Adipocyte (in vitro differentiated cells): ENCODE results near the gene CARD11.
"Not testable (repeated sequence)": the region's sequence is repeated elsewhere in the genome, so short reads cannot be mapped to it uniquely, and the experiment has no call there.

Source experiments
- DNase-seq: peaks from one replicate; pipeline ENCODE4 v3.0.0-alpha.2; 2015; ENCODE audit warnings: low read depth
- H3K27me3 ChIP-seq: replicated peaks from 2 replicates; pipeline ENCODE4 v1.7.0; 2013; ENCODE audit warnings: mild to moderate bottlenecking, low read length, moderate library complexity; ENCODE audit not compliant: control insufficient read depth, insufficient read depth
- H3K36me3 ChIP-seq: 2 replicates; pipeline ENCODE4 v1.7.0; 2013; ENCODE audit warnings: low read length, mild to moderate bottlenecking, moderate library complexity; ENCODE audit not compliant: control insufficient read depth, insufficient read depth, severe bottlenecking
- H3K4me1 ChIP-seq: 2 replicates; pipeline ENCODE4 v1.7.0; 2013; ENCODE audit warnings: mild to moderate bottlenecking, low read length, moderate library complexity; ENCODE audit not compliant: control insufficient read depth, insufficient read depth
- H3K4me3 ChIP-seq: 2 replicates; pipeline ENCODE4 v1.7.0; 2013; ENCODE audit warnings: mild to moderate bottlenecking, low read length, moderate library complexity
- H3K9ac ChIP-seq: 2 replicates; pipeline ENCODE4 v1.7.0; 2013; ENCODE audit warnings: mild to moderate bottlenecking, low read length, moderate library complexity
- H3K9me3 ChIP-seq: 2 replicates; pipeline ENCODE4 v1.7.0; 2013; ENCODE audit warnings: mild to moderate bottlenecking, low read length, moderate library complexity; ENCODE audit not compliant: control insufficient read depth

The CARD11 gene

DNA sequence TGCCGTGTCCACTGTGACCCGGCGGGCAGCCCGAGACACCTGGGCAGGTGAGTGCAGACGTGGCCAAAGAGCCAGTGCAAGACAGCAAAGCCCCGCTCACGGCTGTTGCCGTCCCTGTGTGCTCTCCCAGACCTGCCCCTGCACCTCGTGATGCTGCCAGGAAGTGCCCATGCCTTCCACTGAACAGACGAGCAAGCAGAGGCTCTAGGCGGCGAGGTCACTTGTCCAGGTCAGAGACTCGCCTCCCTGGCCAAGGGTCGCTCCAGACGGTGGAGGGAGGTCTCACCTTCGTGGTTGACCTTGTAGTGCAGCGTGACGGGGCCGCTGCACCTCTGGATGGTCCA is 121.3 kb downstream of the CARD11 start:
- Histone ChIP-seq H3K9ac (no peak overlapping the region), H3K27me3 (peaks cover 47% of the 10 kb centered on the region), H3K4me3 (no peak overlapping the region), H3K4me1 (no peaks in the 10 kb centered on the region), H3K9me3 (peaks cover 4% of the 10 kb centered on the region), H3K36me3 (no peaks in the 10 kb centered on the region)
- DNase-seq: no peak

DNA sequence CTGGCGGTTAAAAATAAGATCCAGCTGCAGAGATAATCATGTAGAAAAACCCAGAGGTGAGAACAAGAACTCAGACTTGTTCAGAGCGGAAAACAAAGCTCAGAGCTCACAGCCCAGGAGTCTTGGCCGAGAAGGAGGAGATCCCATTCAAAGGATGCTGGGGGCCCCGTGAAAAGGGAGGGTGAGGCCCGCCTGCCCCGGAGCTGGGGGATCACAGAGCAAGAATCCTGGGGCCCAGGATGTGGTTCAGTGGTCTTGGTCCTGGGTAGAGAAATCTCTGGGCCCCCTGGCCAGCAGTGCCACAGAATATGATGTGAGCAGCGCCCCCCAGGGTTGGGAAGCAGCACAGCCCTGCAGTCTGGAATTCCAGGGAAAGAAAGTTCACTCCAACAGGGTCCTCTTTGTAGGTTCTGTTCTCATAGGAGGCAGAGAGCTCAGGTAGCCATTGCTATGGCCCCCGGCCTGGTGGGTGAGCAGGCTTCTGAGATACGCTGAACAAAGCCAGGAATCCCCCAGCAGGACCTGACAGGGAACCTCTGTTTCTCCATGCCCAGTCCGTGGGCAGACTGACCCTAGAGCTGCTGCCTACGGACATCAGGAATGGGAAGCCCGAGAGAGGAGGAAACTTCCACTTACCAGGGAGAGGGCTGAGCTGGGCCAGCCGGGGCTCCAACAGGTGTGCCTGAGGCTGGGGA is 121.9 kb downstream of the CARD11 start:
- Histone ChIP-seq H3K4me3 (no peak overlapping the region), H3K9ac (no peak overlapping the region), H3K4me1 (no peaks in the 10 kb centered on the region), H3K9me3 (peaks cover 4% of the 10 kb centered on the region), H3K27me3 (peaks cover 49% of the 10 kb centered on the region), H3K36me3 (no peaks in the 10 kb centered on the region)
- DNase-seq: no peak

DNA sequence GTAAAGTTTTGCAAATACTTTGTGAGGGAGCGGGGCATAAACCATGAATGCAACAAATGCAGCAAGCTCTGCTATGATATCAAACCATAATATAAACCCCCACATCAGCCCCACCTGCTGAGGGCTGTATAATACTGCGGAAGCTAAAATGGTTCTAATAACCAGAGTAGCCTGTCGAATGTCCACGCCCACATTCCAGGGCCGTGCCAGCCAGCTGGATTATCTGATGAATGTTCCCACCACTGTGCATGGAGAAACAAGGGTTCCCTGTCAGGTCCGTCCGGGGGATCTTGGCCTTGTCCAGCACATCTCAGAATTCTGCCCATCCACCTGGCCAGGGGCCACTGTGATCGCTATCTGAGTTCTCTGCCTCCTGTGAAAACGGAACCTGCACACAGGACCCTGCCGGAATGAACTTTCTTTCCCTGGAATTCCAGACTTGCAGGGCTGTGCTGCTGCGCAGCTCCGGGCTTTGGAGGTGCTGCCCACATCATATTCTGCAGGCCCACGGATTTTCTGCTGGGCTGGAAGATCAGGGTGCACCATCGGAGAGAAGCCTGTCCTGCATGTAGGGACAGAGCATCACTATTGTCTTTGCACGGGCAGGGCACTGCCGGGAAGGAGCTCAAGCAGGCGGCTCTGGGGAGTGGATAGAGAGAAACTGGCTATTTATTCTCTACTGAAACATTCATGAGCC is 122.6 kb downstream of the CARD11 start:
- peaks cover 4% of the 10 kb centered on the region for H3K9me3 ChIP-seq
- DNase-seq: no peak
- H3K9ac ChIP-seq: no peak overlapping the region
- H3K4me3 ChIP-seq: no peak overlapping the region
- H3K36me3 ChIP-seq: no peaks in the 10 kb centered on the region
- H3K27me3 ChIP-seq: peaks cover 46% of the 10 kb centered on the region
- H3K4me1 ChIP-seq: no peaks in the 10 kb centered on the region

DNA sequence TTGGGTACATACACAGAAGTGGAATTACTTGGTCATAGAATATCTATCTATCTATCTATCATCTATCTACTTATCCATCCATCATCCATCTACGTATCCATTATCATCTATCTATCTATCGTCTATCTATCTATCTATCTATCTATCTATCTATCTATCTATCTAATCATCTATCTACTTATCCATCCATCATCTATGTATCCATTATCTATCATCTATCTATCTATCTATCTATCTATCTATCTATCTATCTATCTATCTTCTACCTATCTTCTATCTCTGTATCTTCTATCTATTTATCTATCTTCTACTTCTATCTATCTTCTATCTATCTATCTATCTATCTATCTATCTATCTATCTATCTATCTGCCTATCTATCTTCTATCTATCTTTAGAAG is 123.2 kb downstream of the CARD11 start:
- peaks cover 46% of the 10 kb centered on the region for H3K27me3 ChIP-seq
- H3K4me1 ChIP-seq, H3K4me3 ChIP-seq: not testable (repeated sequence)

DNA sequence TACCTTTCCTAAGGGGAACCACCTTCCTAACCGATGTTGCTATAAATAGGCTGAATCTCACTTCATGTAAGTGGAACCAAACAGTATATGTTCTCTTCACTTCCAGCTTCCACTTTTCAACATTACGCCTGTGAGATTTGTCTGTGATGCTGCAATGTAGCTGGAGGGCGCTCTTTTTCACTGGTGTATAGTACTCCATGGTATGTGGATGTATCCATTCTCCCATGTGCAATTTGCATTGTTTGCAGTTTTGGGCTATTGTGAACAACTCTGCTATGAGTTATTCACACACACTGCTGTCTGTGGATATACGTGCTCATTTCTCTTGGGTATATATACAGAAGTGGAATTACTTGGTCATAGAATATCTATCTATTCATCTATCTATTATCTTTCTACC is 123.6 kb downstream of the CARD11 start:
- no peaks in the 10 kb centered on the region for H3K4me1 ChIP-seq
- H3K9ac ChIP-seq: no peak overlapping the region
- peaks cover 4% of the 10 kb centered on the region for H3K9me3 ChIP-seq
- no peak overlapping the region for H3K4me3 ChIP-seq
- H3K36me3 ChIP-seq: no peaks in the 10 kb centered on the region
- DNase-seq: no peak
- peaks cover 43% of the 10 kb centered on the region for H3K27me3 ChIP-seq

More for the DNA sequence above, 123.2 kb downstream of the CARD11 start:
- H3K9me3 ChIP-seq, H3K36me3 ChIP-seq, DNase-seq, H3K9ac ChIP-seq: not testable (repeated sequence)

GRCh38 chr7:2919256-2919655 is 124.4 kb downstream of the CARD11 start:
- Histone ChIP-seq H3K9me3 (peaks cover 4% of the 10 kb centered on the region), H3K36me3 (no peaks in the 10 kb centered on the region), H3K4me3 (no peak overlapping the region), H3K9ac (no peak overlapping the region), H3K4me1 (no peaks in the 10 kb centered on the region), H3K27me3 (peaks cover 40% of the 10 kb centered on the region)
- DNase-seq: no peak

GRCh38 chr7:2918406-2918805 is 125.3 kb downstream of the CARD11 start:
- Histone ChIP-seq H3K27me3 (peaks cover 44% of the 10 kb centered on the region), H3K9ac (no peak overlapping the region), H3K4me1 (no peaks in the 10 kb centered on the region), H3K9me3 (peaks cover 4% of the 10 kb centered on the region), H3K4me3 (no peak overlapping the region), H3K36me3 (no peaks in the 10 kb centered on the region)
- no peak for DNase-seq

DNA sequence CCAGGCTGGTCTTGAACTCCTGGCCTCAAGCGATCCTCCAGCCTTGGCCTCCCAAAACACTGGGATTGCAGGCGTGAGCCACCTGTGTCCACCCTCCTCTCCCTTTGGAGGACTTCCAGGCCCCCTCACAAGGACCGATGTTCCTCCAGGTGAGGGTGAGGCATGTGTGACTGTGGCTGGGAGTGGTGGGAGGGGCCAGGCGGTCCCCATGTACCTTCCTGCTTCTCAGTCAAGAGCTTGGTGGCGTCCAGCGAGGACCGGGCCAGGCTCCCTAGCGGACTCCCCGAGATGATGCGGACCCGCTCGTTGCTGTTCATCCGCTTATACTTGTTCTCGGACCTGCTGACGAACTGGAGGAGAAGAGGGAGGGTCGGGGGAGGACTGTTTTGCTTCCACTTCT is 128.6 kb downstream of the CARD11 start:
- H3K4me1 ChIP-seq: no peaks in the 10 kb centered on the region
- no peaks in the 10 kb centered on the region for H3K36me3 ChIP-seq
- peaks cover 2% of the 10 kb centered on the region for H3K9me3 ChIP-seq
- H3K4me3 ChIP-seq: no peak overlapping the region
- peaks cover 40% of the 10 kb centered on the region for H3K27me3 ChIP-seq
- DNase-seq: no peak
- H3K9ac ChIP-seq: no peak overlapping the region

GRCh38 chr7:2913760-2914387 is 129.8 kb downstream of the CARD11 start:
- H3K9ac ChIP-seq: no peak overlapping the region
- H3K36me3 ChIP-seq: no peaks in the 10 kb centered on the region
- no peak for DNase-seq
- H3K4me1 ChIP-seq: no peaks in the 10 kb centered on the region
- no peaks in the 10 kb centered on the region for H3K9me3 ChIP-seq
- no peak overlapping the region for H3K4me3 ChIP-seq
- peaks cover 37% of the 10 kb centered on the region for H3K27me3 ChIP-seq

GRCh38 chr7:2912684-2913439 is 130.8 kb downstream of the CARD11 start:
- Histone ChIP-seq H3K9ac (no peak overlapping the region), H3K36me3 (no peaks in the 10 kb centered on the region), H3K4me1 (no peaks in the 10 kb centered on the region), H3K4me3 (no peak overlapping the region), H3K9me3 (no peaks in the 10 kb centered on the region), H3K27me3 (peaks cover 34% of the 10 kb centered on the region)
- DNase-seq: no peak

GRCh38 chr7:2911466-2911865 is 132.2 kb downstream of the CARD11 start:
- no peaks in the 10 kb centered on the region for H3K36me3 ChIP-seq
- peaks cover 29% of the 10 kb centered on the region for H3K27me3 ChIP-seq
- H3K4me1 ChIP-seq: no peaks in the 10 kb centered on the region
- H3K9ac ChIP-seq: no peak overlapping the region
- no peak for DNase-seq
- no peaks in the 10 kb centered on the region for H3K9me3 ChIP-seq
- no peak overlapping the region for H3K4me3 ChIP-seq
